Panc1 (cell line): Measurements from ENCODE around the gene FAM53A.

Experiments used
- CTCF ChIP-seq: fragments of 450-650 bp; IDR thresholded peaks from 2 replicates; pipeline ENCODE4 v1.5.1; 2017; ENCODE audit warnings: mild to moderate bottlenecking
- POLR2AphosphoS5 ChIP-seq: IDR thresholded peaks from 2 replicates; pipeline ENCODE4 v1.6.1; 2012; ENCODE audit warnings: mild to moderate bottlenecking, low read depth, low read length, moderate library complexity
- REST ChIP-seq, 2 experiments: IDR thresholded peaks; 2 replicates each; pipeline ENCODE4 v1.6.1; 2011 to 2012; ENCODE audit warnings: low read depth in 2 of 2, control low read depth in 1 of 2, low read length in 1 of 2, mild to moderate bottlenecking in 1 of 2, moderate library complexity in 1 of 2; ENCODE audit not compliant: insufficient read depth in 1 of 2
- SIN3A ChIP-seq: IDR thresholded peaks from 2 replicates; pipeline ENCODE4 v1.6.1; 2012; ENCODE audit warnings: low read depth, mild to moderate bottlenecking, low read length, moderate library complexity, borderline replicate concordance; ENCODE audit not compliant: insufficient read depth
- TCF7L2 ChIP-seq: IDR thresholded peaks from 2 replicates; pipeline ENCODE4 v1.6.1; 2011; ENCODE audit warnings: mild to moderate bottlenecking, low read depth, low read length, inconsistent platforms

- TF ChIP-seq CTCF: no peak
- no peak for TF ChIP-seq SIN3A
- no peak for TF ChIP-seq POLR2AphosphoS5
- no peak for TF ChIP-seq REST (IDR thresholded peaks at IDR 0.05; ENCODE audit: insufficient read depth in 1 of 2, low read depth in 2 of 2, low read length in 1 of 2)
- no peak for TF ChIP-seq TCF7L2
Measured at GRCh38 chr4:1611501-1611870, 72.6 kb downstream of the FAM53A start.
